GM12878 (cell line): ENCODE data around the gene KDSR. TPM values are rescaled to one million over a fixed set of nuclear protein-coding genes. Genes with fewer than 3 reads are reported as not detected.

Experiments
- ATAC-seq: fragments of 200-7000 bp; cut with Tn5 transposase; 3 replicates; pipeline ENCODE4 v1.9.1; 2020; ENCODE audit warnings: mild to moderate bottlenecking, moderate library complexity
- BruUV-seq: library from RNA; stranded (reverse); fragments of 400-500 nt; replicated peaks from 2 replicates; lab custom pipeline; 2021; lab: Mats Ljungman, UMichigan
- CTCF ChIA-PET: fragments of 300-600 bp; sonication (Branson Sonifier 250); formaldehyde crosslinking; extraction: SDS; loops from one replicate; lab custom pipeline; 2021; ENCODE audit warnings: inconsistent platforms; lab: Yijun Ruan, JAX
- POLR2A ChIA-PET: fragments of 350-600 bp; formaldehyde crosslinking; extraction: SDS; loops from one replicate; lab custom pipeline; 2021; ENCODE audit warnings: inconsistent platforms; lab: Charles Lee
- RAD21 ChIA-PET: fragments of 300-600 bp; sonication (Branson Sonifier 250); formaldehyde crosslinking; loops from one replicate; lab custom pipeline; 2023; ENCODE audit warnings: antibody characterized with exemption; ENCODE audit not compliant: unreplicated experiment; lab: Charles Lee
- SMC1A ChIA-PET: fragments of 300-600 bp; sonication (Branson Sonifier 250); formaldehyde crosslinking; loops from one replicate; lab custom pipeline; 2023; ENCODE audit not compliant: unreplicated experiment, uncharacterized antibody; lab: Charles Lee
- DNase-seq: peaks from one replicate; pipeline ENCODE4 v3.0.0-alpha.2; 2011; ENCODE audit warnings: low read depth, low spot score
- FAIRE-seq: peaks from 3 replicates; lab custom pipeline; 2011; peaks lifted over from hg19 to GRCh38; lab: Jason Lieb, UNC
- H2AFZ ChIP-seq: 2 replicates; pipeline ENCODE4 v1.6.0; 2011; ENCODE audit warnings: low read depth, low read length, control low read depth; ENCODE audit not compliant: control insufficient read depth
- H3K27ac ChIP-seq: 2 replicates; pipeline ENCODE4 v1.5.1; 2011; ENCODE audit warnings: control low read depth; ENCODE audit not compliant: control insufficient read depth, insufficient read depth
- H3K27me3 ChIP-seq, 2 experiments: replicated peaks in 1 of 2; 2 replicates each; pipeline versions ENCODE4 v1.6.0 to v1.6.1; 2011; ENCODE audit warnings: low read length in 1 of 2; ENCODE audit not compliant: control insufficient read depth in 2 of 2, insufficient read depth in 2 of 2
- H3K36me3 ChIP-seq, 2 experiments: 2 replicates each; pipeline ENCODE4 v1.5.1; 2011; ENCODE audit warnings: low read length in 1 of 2; ENCODE audit not compliant: control insufficient read depth in 2 of 2, insufficient read depth in 2 of 2
- H3K4me1 ChIP-seq: 2 replicates; pipeline ENCODE4 v1.6.1; 2011; ENCODE audit warnings: mild to moderate bottlenecking, low read length, moderate library complexity, mixed read lengths; ENCODE audit not compliant: control insufficient read depth, insufficient read depth
- H3K4me2 ChIP-seq: 2 replicates; pipeline ENCODE4 v1.6.0; 2011; ENCODE audit warnings: control low read depth; ENCODE audit not compliant: control insufficient read depth, insufficient read depth
- H3K4me3 ChIP-seq: fragments of 200-600 bp; sonication (generic); 2 replicates; pipeline ENCODE4 v1.5.1; 2016
- H3K79me2 ChIP-seq: 2 replicates; pipeline ENCODE4 v1.6.0; 2011; ENCODE audit warnings: low read length; ENCODE audit not compliant: control insufficient read depth, insufficient read depth
- H3K9ac ChIP-seq: 2 replicates; pipeline ENCODE4 v1.8.0; 2011; ENCODE audit warnings: low read length, control low read depth, mixed read lengths; ENCODE audit not compliant: control insufficient read depth, insufficient read depth
- H3K9me3 ChIP-seq: replicated peaks from 3 replicates; pipeline ENCODE4 v1.5.1; 2011; ENCODE audit warnings: mild to moderate bottlenecking, low read length; ENCODE audit not compliant: control insufficient read depth, insufficient read depth
- H4K20me1 ChIP-seq: 2 replicates; pipeline ENCODE4 v1.6.0; 2011; ENCODE audit not compliant: control insufficient read depth, insufficient read depth
- BACH1 ChIP-seq: fragments of 450-650 bp; IDR thresholded peaks from 2 replicates; pipeline ENCODE4 v1.6.1; 2017; ENCODE audit warnings: mild to moderate bottlenecking, borderline replicate concordance
- CBFB ChIP-seq: IDR thresholded peaks from 2 replicates; pipeline ENCODE4 v1.6.1; 2016; ENCODE audit warnings: antibody characterized with exemption, low read depth
- MXI1 ChIP-seq: fragments of 150-350 bp; IDR thresholded peaks from 2 replicates; pipeline ENCODE4 v1.6.1; 2011; ENCODE audit warnings: low read depth, mild to moderate bottlenecking, inconsistent platforms, low read length, improper control_type of control experiment
- NBN ChIP-seq: fragments of 450-650 bp; IDR thresholded peaks from 2 replicates; pipeline ENCODE4 v1.6.1; 2016
- POU2F2 ChIP-seq: IDR thresholded peaks from 3 replicates; pipeline ENCODE4 v1.6.1; 2011; ENCODE audit warnings: low read depth, mild to moderate bottlenecking, low read length, borderline replicate concordance
- YBX1 ChIP-seq: fragments of 450-650 bp; IDR thresholded peaks from 2 replicates; pipeline ENCODE4 v1.6.1; 2016; ENCODE audit warnings: antibody characterized with exemption
- ZNF24 ChIP-seq: fragments of 450-650 bp; IDR thresholded peaks from 2 replicates; pipeline ENCODE4 v1.6.1; 2017; ENCODE audit warnings: antibody characterized with exemption, mild to moderate bottlenecking
- WGBS: methylation state at CpG from one replicate; pipeline ENCODE4 v1.1.6; 2016; ENCODE audit warnings: low lambda C conversion rate; ENCODE audit not compliant: insufficient replicate concordance, insufficient coverage; ENCODE audit errors: missing lambda C conversion rate; 5-methylcytosine and 5-hydroxymethylcytosine counted together
- in situ Hi-C: fragments of 300-500 bp; cut with MboI; formaldehyde crosslinking; loops from 9 replicates; pipeline ENCODE4 v1.14.3; 2018; ENCODE audit warnings: mixed read lengths
- intact Hi-C: fragments of 100-400 bp; cut with micrococcal nuclease; formaldehyde crosslinking; loops from one replicate; pipeline ENCODE4 v1.14.2; 2022; ENCODE audit not compliant: unreplicated experiment
- polyA plus RNA-seq, 11 experiments: library from polyadenylated mRNA; depleted of rRNA in 4 of 11; unstranded in 6 of 11; stranded (reverse) in 5 of 11; fragments of >200 nt; fragmentation: Nextera tagmentation in 4 of 11; fragmentation: Illumina TruSeq in 1 of 11; extraction: Ambion mirVana in 4 of 11; extraction: Trizol in 1 of 11; gene quantifications; 1 replicate in 1 of 11; 2 replicates in 10 of 11; pipeline versions ENCODE4 v1.2.1 to v1.2.3, GENCODE V29; 2011 to 2016; ENCODE audit warnings: inconsistent platforms in 2 of 11, missing spikeins in 2 of 11, low read depth in 1 of 11
- total RNA-seq, 4 experiments: library from RNA; depleted of rRNA in 3 of 4; stranded (reverse); fragments of >200 nt in 3 of 4; fragmentation: Illumina TruSeq in 1 of 4; extraction: Trizol in 1 of 4; gene quantifications; 2 replicates each; pipeline versions ENCODE4 v1.2.1 to v1.2.3, GENCODE V29; 2013 to 2021

KDSR gene
- total and polyA plus RNA-seq, 10 of the 15 experiments (the other 5 are each of a cell fraction or from before 2014, with no cell fraction given): 5.2 to 25.9 (median 14.3) TPM

GRCh38 chr18:63348508-63349136, 18.4 kb downstream of the KDSR start:
- Histone ChIP-seq H3K4me1 (no peaks in the 10 kb centered on the region), H2AFZ (no peak overlapping the region; the same call in 1 of the 2 replicates), H3K27ac (no peak overlapping the region), H3K4me3 (no peak overlapping the region), H3K27me3 (no peaks in the 10 kb centered on the region), H3K9ac (no peak overlapping the region), H3K9me3 (no peaks in the 10 kb centered on the region), H3K4me2 (no peak overlapping the region), H4K20me1 (no peaks in the 10 kb centered on the region), H3K79me2 (no peaks in the 10 kb centered on the region), H3K36me3 (peaks cover 4 to 16% of the 10 kb centered on the region in 2 experiments; a peak in 3 of 4 replicates)
- RAD21 ChIA-PET: no interaction called here
- DNase-seq: no peak
- POLR2A ChIA-PET: interaction anchor here (1.9 kb wide), 1 partner anchor 16 kb away, joined by 6 read pairs; no protein-coding TSS in a partner anchor
- WGBS: 19% methylated on average over 7 of the region's 7 CpGs
- CTCF ChIA-PET: interaction anchor here (0.8 kb wide), 1 partner anchor 331 kb away, joined by 3 read pairs; no protein-coding TSS in a partner anchor
- FAIRE-seq: no peak
- TF ChIP-seq BACH1 (no peak), POU2F2 (peak; percentile 44; the same call in 1 of the 3 replicates), YBX1 (no peak), ZNF24 (no peak), CBFB (no peak), MXI1 (no peak), NBN (no peak)
- SMC1A ChIA-PET: no interaction called here
- intact Hi-C loops (no loop called here), in situ Hi-C loops (loop anchor here (25.0 kb wide), 1 partner anchor 636 kb away; the partner anchor contains the start of gene PHLPP1)
- ATAC-seq: no peak
- no TSS peak for BruUV-seq
